NCI-H2107 (cell line): ENCODE results near the gene OR8U1.
"Not testable (repeated sequence)": the region's sequence is repeated elsewhere in the genome, so short reads cannot be mapped to it uniquely, and the experiment has no call there.

Source experiments
- DNase-seq: peaks from one replicate; lab custom pipeline; 2025; lab: John Stamatoyannopoulos, UW

OR8U1 gene

DNA sequence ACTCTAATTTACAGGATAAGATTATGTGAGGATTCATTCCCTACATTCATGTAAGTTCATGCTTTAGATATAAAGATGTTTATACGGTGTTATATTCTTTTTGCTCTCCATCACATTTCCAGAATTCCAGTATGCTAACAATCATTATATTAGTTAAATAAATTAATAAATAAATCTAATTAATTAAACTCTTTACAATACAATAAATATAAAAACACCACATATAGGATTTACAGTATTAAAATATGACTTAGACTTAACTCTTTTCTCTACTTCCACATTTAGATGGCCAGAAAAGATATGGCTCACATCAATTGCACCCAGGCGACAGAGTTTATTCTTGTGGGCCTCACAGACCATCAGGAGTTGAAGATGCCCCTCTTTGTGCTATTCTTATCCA, at the start of gene OR8U1:
TSS of gene OR8U1 (plus strand) at position 301 of the 400 bp plus-strand sequence. CDS start at position 301, 0 bp downstream.
- no peak for DNase-seq

DNA sequence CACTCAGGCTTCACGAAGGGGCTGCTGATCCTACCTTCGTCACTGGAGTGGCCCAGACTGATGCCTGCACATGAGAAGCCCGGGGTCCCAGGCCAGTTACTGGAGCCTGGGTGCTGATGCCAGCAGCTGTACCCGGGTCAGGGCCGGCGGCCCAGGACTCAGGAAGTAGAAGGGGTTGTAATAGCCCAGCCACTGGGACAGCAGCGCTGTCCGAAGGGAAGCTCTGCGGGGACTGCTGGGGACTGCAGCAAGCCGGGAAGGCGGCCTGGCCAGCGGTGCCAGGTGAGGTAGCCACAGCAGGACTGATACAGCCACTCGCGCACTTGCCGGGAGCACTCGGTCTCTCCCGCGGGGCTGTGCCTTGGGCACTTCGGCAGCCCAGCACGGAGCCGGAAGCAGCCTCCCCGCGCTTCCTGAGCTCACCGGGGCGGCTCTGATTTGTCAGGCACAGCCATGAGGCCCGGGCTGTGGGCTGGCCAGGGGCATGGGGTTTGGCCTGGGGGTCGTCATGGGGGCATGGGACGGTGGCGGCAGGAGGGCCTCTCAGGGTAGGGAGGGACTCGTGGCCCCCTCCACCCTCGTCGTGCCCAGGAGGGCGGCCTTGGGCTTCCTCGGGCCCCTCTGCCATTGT, 43.4 kb upstream of the OR8U1 start:
- DNase-seq = no peak

DNA sequence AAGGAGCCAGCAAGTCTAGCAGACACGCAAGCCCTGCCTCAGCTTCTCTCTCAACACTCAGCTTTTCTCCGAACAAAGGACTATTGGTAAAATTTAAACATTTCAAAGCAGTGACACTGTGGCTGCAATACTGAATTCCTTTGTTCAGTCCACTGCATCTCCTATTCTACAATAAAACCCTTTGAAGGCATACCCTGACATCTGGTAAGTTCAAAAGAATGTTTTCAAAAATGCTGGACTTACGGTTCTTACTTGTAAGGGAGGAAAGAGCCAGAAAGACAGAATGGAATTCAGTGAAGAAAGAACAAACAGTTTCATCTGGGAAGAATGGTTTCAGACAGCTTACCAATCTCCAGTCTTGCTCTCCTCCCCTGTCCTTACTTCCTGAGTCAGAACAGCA, 42.3 kb upstream of the OR8U1 start:
- no peak for DNase-seq

DNA sequence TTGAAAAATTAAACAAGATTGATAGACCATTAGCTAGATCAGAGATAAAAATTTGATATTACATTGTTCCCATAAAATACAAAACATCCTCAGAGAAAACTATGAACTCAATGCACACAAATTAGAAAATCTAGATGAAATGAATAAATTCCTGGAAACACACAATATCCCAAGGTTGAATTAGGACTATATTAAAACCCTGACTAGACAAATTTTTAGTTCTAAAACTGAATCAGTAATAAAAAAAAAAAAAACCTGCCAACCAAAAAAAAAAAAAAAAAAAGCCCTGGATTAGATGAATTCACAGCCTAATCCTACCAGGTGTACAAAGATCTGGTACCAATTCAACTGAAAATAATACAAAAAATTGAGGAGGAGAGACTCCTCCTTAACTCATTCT, 35.1 kb upstream of the OR8U1 start:
- DNase-seq = no peak

DNA sequence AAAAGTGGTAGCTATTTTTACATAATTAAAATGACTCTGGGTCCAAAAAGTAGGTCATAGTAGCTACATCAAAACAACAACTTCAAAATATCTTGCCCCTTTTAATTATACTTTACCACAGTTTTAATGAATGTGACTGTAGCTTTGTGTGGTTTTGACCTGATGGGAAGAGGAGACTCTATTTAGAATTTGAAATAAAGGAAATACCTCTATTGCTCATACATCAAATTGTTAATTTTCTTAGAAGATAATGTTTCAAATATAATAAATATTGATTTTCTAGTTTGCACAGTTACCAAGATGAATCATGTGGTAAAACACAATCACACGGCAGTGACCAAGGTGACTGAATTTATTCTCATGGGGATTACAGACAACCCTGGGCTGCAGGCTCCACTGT, 29.7 kb upstream of the OR8U1 start, which contains the start of gene OR8K1:
TSS of gene OR8K1 (plus strand) at position 301 of the 400 bp plus-strand sequence. CDS start at position 301, 0 bp downstream.
- no peak for DNase-seq

DNA sequence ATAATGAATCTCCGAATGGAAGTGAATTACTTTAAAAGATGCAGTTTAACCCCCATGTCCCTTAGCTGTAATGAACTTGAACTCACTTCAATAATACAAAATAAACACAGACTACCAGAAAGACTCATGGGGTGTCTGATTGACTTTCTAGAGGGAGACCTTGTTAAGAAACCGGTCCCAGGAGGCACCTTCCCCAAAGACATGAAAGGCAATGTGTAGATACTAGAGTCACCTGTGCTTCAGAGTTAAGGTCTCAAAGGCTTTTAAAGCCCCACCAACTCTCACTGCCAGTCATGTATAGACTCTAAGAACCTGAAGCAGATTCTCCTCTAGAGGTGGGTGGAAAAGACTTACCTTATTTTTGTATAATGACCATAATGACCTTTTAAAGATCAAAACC, 21.4 kb upstream of the OR8U1 start, which contains the start of gene OR8J1:
TSS of gene OR8J1 (plus strand) at position 301 of the 400 bp plus-strand sequence. CDS start 5,956 bp downstream, outside the sequence.
- no peak for DNase-seq

DNA sequence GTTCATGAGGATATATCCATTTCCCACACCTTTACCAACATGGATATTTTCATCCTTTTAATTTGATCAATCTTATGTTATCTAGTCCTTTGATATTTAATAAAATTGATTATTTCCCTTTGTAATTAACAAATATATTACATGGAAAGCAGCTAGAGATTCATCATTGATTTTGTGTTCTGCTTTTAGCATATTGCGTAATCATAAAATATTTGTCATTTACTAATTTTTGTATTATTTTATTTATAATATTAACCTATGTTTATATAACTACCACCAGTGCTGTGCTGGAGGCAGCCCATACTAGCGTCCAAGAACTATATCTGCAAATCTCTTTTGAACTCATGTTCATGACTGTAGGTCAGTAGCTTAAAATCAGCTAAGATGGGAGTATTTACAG, 4.7 kb downstream of the OR8U1 start:
- no peak for DNase-seq

DNA sequence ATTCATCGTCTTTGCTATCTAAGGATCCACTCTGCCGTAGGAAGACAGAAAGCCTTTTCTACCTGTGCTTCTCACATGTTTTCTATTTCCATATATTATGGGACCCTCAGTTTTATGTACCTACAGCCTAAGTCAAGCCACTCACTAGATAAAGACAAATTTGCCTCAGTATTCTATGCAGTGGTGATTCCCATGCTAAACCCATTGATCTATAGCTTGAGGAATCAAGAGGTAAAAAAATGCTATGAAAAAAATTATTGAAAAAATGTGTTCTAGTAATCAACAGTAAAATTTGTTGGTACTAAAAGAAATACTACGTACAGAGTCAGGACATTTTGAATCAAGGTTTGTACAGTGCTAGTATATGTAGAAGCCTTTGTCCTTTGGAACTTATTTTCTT, 19.0 kb downstream of the OR8U1 start:
- DNase-seq = no peak

DNA sequence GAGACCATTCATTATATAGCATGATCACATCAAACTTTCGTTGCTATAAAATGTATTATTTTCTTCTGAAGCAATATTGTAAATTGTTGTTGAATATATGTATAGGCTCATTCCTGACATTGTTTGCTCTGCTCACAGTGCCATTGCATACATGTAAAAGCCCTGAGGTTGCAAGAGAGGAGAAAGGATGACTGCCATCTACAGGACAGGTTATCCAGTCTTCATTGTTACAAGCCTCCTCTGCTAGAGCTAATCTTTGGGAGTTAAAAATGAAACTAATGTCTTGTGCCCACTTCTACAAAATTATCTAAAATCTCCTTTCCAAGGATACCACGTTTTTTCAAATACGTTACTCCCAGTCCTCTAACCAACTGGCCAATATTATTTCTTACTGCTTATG, 20.6 kb downstream of the OR8U1 start:
- no peak for DNase-seq

DNA sequence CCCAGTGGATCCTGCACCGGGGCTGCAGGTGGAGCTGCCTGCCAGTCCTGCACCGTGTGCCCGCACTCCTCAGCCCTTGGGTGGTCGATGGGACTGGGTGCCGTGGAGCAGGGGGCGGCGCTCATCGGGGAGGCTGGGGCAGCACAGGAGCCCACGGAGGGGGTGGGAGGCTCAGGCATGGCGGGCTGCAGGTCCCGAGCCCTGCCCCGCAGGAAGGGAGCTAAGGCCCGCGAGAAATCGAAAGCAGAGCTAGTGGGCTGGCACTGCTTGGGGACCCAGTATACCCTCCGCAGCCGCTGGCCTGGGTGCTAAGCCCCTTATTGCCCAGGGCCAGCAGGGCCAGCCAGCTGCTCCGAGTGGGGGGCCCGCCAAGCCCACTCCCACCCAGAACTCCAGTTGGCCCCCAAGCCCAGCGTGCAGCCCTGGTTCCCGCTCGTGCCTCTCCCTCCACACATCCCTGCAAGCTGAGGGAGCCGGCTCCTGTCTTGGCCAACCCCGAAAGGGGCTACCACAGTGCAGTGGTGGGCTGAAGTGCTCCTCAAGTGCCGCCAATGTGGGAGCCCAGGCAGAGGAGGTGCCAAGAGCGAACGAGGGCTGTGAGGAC, 26.5 kb downstream of the OR8U1 start:
- DNase-seq = not testable (repeated sequence)

DNA sequence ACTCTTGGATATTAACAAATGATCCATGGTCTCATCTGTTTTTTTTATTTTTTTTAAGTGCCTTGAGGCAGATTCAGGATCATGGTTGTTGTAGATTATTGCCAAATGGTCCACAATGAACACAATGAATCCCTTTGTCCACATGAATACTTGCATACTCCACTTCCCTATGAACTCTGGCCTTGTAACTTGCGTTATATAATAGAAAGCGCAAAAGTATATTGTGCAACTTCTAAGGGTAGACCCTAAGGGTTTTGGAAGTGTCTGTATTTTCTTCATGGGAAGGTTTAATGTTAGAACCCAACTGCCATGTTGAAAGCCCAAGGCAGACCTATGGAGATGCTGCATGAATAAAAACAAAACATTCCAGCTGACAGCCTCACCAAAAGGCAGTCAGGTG, 29.0 kb downstream of the OR8U1 start:
- DNase-seq = no peak

DNA sequence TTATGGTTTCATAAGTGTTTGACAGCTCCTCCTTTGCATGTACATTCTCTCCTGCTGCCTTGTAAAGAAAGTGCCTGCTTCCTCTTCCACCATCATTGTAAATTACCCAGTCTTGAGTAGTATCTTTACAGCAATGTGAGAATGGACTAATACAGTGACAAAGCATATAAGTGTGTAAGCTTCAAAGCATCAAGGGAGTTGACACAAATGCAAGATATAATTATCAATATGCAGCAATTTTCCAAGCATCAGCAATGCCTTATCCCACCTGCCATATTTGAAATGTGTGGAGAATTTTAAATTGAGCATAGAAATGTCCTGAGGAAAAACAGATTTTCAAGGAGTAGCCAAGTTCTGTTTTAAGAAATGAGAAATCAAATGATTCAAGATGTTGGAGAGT, 35.4 kb downstream of the OR8U1 start:
- no peak for DNase-seq

DNA sequence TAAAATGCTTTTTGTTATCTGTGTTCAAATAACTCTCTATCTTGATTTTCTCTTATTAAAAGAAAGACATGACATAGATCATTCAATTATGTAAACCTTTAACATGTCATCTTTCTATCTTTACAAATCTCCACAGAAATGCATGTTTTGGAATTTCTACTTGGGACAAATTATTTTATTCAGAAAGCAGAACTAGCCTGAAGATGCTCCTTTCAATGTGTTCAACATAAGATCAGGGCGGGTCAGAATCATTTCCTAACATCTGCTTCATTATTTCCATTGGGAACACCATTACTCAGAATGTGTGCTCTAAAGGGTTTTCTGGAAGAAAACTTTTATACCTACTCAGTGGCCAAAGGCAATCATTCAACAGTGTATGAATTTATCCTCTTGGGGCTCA, 37.0 kb downstream of the OR8U1 start, which contains the start of gene OR5AL1:
TSS of gene OR5AL1 (plus strand) at position 301 of the 400 bp plus-strand sequence.
- DNase-seq = no peak
